Glutamatergic neuron (in vitro differentiated cells): ENCODE results near the gene ARHGAP24. TPM values are rescaled to one million over a fixed set of nuclear protein-coding genes. Genes with fewer than 3 reads are reported as not detected.

Experiments used
- DNase-seq: peaks from one replicate; pipeline ENCODE4 v3.0.0; 2022
- H3K27ac Mint-ChIP-seq: one replicate; pipeline ENCODE4 v1.8.0; 2020; ENCODE audit warnings: mild to moderate bottlenecking, mixed read lengths, inconsistent platforms; ENCODE audit not compliant: unreplicated experiment
- H3K27me3 Mint-ChIP-seq: one replicate; pipeline ENCODE4 v1.8.0; 2020; ENCODE audit warnings: mild to moderate bottlenecking, moderate library complexity, mixed read lengths, inconsistent platforms; ENCODE audit not compliant: unreplicated experiment
- H3K36me3 Mint-ChIP-seq: one replicate; pipeline ENCODE4 v1.8.0; 2020; ENCODE audit warnings: mild to moderate bottlenecking, mixed read lengths, inconsistent platforms; ENCODE audit not compliant: unreplicated experiment
- H3K4me1 Mint-ChIP-seq: one replicate; pipeline ENCODE4 v1.8.0; 2020; ENCODE audit warnings: mild to moderate bottlenecking, low read depth, mixed read lengths, inconsistent platforms; ENCODE audit not compliant: unreplicated experiment
- H3K4me3 Mint-ChIP-seq: one replicate; pipeline ENCODE4 v1.8.0; 2020; ENCODE audit warnings: mild to moderate bottlenecking, mixed read lengths, inconsistent platforms; ENCODE audit not compliant: unreplicated experiment
- H3K9me3 Mint-ChIP-seq: one replicate; pipeline ENCODE4 v1.8.0; 2020; ENCODE audit warnings: mild to moderate bottlenecking, moderate library complexity, mixed read lengths, inconsistent platforms; ENCODE audit not compliant: unreplicated experiment
- CTCF ChIP-seq: fragments of 200-600 bp; sonication (generic); IDR thresholded peaks from one replicate; pipeline ENCODE4 v1.5.0; 2021; ENCODE audit not compliant: partially characterized antibody, unreplicated experiment
- total RNA-seq: library from RNA; stranded (reverse); fragmentation: NEBNext Ultra II Directional; extraction: Animal tissue kit (Norgen Biotek cat#: 25700); gene quantifications from one replicate; pipeline ENCODE4 v1.2.1, GENCODE V29; 2021; ENCODE audit not compliant: unreplicated experiment

ARHGAP24 gene
- total RNA-seq, 1 donor from 2014 or later: 1.6 TPM

GRCh38 chr4:85778632-85779131, 303.7 kb downstream of the ARHGAP24 start:
- H3K4me1 Mint-ChIP-seq: no peaks in the 10 kb centered on the region
- H3K27me3 Mint-ChIP-seq: peaks cover 1% of the 10 kb centered on the region
- no peak for TF ChIP-seq CTCF
- no peak overlapping the region for H3K27ac Mint-ChIP-seq
- H3K9me3 Mint-ChIP-seq: no peaks in the 10 kb centered on the region
- no peak for DNase-seq
- H3K4me3 Mint-ChIP-seq: no peak overlapping the region
- H3K36me3 Mint-ChIP-seq: no peaks in the 10 kb centered on the region

GRCh38 chr4:85779165-85779564, 304.2 kb downstream of the ARHGAP24 start:
- H3K27ac Mint-ChIP-seq: no peak overlapping the region
- no peaks in the 10 kb centered on the region for H3K9me3 Mint-ChIP-seq
- H3K27me3 Mint-ChIP-seq: peaks cover 1% of the 10 kb centered on the region
- H3K4me3 Mint-ChIP-seq: no peak overlapping the region
- no peaks in the 10 kb centered on the region for H3K4me1 Mint-ChIP-seq
- DNase-seq: no peak
- no peaks in the 10 kb centered on the region for H3K36me3 Mint-ChIP-seq
- no peak for TF ChIP-seq CTCF

GRCh38 chr4:85780664-85781063, 305.7 kb downstream of the ARHGAP24 start:
- TF ChIP-seq CTCF: no peak
- Mint-ChIP-seq H3K27ac (no peak overlapping the region), H3K36me3 (no peaks in the 10 kb centered on the region), H3K4me3 (no peak overlapping the region), H3K27me3 (peaks cover 1% of the 10 kb centered on the region), H3K4me1 (no peaks in the 10 kb centered on the region), H3K9me3 (no peaks in the 10 kb centered on the region)
- no peak for DNase-seq

- H3K4me3 Mint-ChIP-seq: no peak overlapping the region
- H3K9me3 Mint-ChIP-seq: no peaks in the 10 kb centered on the region
- no peak for DNase-seq
- no peak overlapping the region for H3K27ac Mint-ChIP-seq
- H3K4me1 Mint-ChIP-seq: no peaks in the 10 kb centered on the region
- no peaks in the 10 kb centered on the region for H3K27me3 Mint-ChIP-seq
- no peaks in the 10 kb centered on the region for H3K36me3 Mint-ChIP-seq
- TF ChIP-seq CTCF: no peak
Measured at GRCh38 chr4:85783483-85783882, 308.5 kb downstream of the ARHGAP24 start.

GRCh38 chr4:85783900-85784299, 308.9 kb downstream of the ARHGAP24 start:
- no peaks in the 10 kb centered on the region for H3K36me3 Mint-ChIP-seq
- H3K4me3 Mint-ChIP-seq: no peak overlapping the region
- no peak overlapping the region for H3K27ac Mint-ChIP-seq
- H3K9me3 Mint-ChIP-seq: no peaks in the 10 kb centered on the region
- H3K27me3 Mint-ChIP-seq: no peaks in the 10 kb centered on the region
- no peaks in the 10 kb centered on the region for H3K4me1 Mint-ChIP-seq
- no peak for TF ChIP-seq CTCF
- DNase-seq: no peak
